Thoracic aorta (tissue), 2 donors: Measurements from ENCODE around the gene SLC35F5. TPM values are rescaled to one million over a fixed set of nuclear protein-coding genes. Genes with fewer than 3 reads are reported as not detected.

ENCODE experiments used
- ATAC-seq: fragments of 150-250 bp; one replicate; pipeline ENCODE4 v1.8.0; 2017; ENCODE audit warnings: low read depth; ENCODE audit not compliant: insufficient number of reproducible peaks, low FRiP score
- DNase-seq: peaks from one replicate; pipeline ENCODE4 v3.0.0-alpha.2; 2020; ENCODE audit warnings: low spot score
- H3K27ac ChIP-seq, 2 donors: fragments of 200-600 bp; sonication (generic); 1 replicate in 1 of 2; 2 replicates in 1 of 2; pipeline ENCODE4 v1.5.1; 2016; ENCODE audit warnings: mild to moderate bottlenecking in 2 of 2, moderate library complexity in 2 of 2
- H3K27me3 ChIP-seq: fragments of 200-600 bp; sonication (generic); replicated peaks from 2 replicates; pipeline ENCODE4 v1.6.0; 2016; ENCODE audit warnings: mild to moderate bottlenecking; ENCODE audit not compliant: insufficient read depth
- H3K36me3 ChIP-seq: fragments of 200-600 bp; sonication (generic); one replicate; pipeline ENCODE4 v1.5.1; 2016
- H3K4me1 ChIP-seq, 2 donors: fragments of 200-600 bp; sonication (generic); 1 replicate in 1 of 2; 2 replicates in 1 of 2; pipeline versions ENCODE4 v1.5.1 to v1.6.0; 2016; ENCODE audit warnings: low read depth in 2 of 2, mild to moderate bottlenecking in 1 of 2; ENCODE audit not compliant: control insufficient read depth in 1 of 2
- H3K4me3 ChIP-seq: fragments of 200-600 bp; sonication (generic); 2 replicates; pipeline ENCODE4 v1.5.1; 2016; ENCODE audit warnings: mild to moderate bottlenecking
- H3K9me3 ChIP-seq: fragments of 200-600 bp; sonication (generic); 2 replicates; pipeline ENCODE4 v1.5.1; 2016
- total RNA-seq, 2 donors: library from RNA; depleted of rRNA; stranded (reverse); fragments of >200 nt; gene quantifications; one replicate each; pipeline versions ENCODE4 v1.1.0 to v1.2.3, GENCODE V29; 2016
- TF ChIP-seq, protein P1 (sequence below): fragments of 200-600 bp; sonication (generic); IDR thresholded peaks from one replicate; pipeline ENCODE4 v1.5.1; 2019; ENCODE audit warnings: antibody characterized with exemption

The SLC35F5 gene
- total RNA-seq, 2 donors from 2014 or later, result 86.2 to 90.2 TPM

DNA sequence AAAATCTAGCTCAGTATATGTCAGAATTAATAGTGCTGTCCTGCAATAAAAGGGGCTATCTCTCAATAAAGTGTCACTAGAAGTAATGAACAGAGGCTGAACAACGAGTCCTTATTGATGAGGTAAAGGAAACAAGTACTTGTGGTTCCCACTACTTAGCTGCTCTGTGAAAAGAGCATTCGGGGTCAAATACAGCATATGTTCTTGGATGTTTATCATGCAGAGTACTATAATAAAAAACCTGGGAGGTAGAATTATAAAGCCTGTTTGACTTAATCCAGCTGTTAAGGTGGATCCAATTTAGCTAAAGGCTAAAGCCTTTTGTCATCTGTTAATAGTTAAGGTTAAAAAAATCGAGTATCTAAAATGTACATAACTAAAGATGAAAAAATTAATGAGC lies 32.4 kb downstream of the SLC35F5 start:
- Histone ChIP-seq H3K36me3 (peaks cover 13% of the 10 kb centered on the region), H3K9me3 (no peaks in the 10 kb centered on the region)
- no peak for ATAC-seq

DNA sequence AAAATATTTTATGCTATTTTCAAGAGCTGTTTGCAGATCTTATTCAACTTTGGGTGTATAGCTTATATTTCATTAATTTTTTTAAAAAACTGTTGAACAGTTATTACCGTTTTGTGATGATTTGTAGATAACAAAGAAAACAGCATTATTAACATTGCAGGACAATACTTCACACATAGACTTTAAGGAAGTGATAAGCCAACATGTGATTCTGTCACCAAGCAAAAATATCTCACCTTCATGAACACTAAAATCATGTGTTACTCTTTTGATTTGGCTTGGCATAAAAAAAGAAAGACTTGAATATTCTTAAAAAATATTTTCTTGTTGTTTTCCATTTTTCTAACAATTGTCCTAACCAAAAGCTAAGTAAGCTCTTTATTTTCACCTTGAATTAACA lies 33.0 kb downstream of the SLC35F5 start:
- Histone ChIP-seq H3K9me3 (no peaks in the 10 kb centered on the region), H3K27ac (no peak overlapping the region), H3K36me3 (peaks cover 9% of the 10 kb centered on the region), H3K4me1 (no peaks in the 10 kb centered on the region), H3K4me3 (no peak overlapping the region), H3K27me3 (no peaks in the 10 kb centered on the region)
- TF ChIP-seq, protein P1, sequence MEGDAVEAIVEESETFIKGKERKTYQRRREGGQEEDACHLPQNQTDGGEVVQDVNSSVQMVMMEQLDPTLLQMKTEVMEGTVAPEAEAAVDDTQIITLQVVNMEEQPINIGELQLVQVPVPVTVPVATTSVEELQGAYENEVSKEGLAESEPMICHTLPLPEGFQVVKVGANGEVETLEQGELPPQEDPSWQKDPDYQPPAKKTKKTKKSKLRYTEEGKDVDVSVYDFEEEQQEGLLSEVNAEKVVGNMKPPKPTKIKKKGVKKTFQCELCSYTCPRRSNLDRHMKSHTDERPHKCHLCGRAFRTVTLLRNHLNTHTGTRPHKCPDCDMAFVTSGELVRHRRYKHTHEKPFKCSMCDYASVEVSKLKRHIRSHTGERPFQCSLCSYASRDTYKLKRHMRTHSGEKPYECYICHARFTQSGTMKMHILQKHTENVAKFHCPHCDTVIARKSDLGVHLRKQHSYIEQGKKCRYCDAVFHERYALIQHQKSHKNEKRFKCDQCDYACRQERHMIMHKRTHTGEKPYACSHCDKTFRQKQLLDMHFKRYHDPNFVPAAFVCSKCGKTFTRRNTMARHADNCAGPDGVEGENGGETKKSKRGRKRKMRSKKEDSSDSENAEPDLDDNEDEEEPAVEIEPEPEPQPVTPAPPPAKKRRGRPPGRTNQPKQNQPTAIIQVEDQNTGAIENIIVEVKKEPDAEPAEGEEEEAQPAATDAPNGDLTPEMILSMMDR, result no peak
- ATAC-seq (no peak), DNase-seq (no peak)

More for the DNA sequence above, 32.4 kb downstream of the SLC35F5 start:
- Histone ChIP-seq H3K4me1 (no peaks in the 10 kb centered on the region), H3K27ac (no peak overlapping the region), H3K27me3 (no peaks in the 10 kb centered on the region), H3K4me3 (no peak overlapping the region)
- TF ChIP-seq, protein P1, result no peak
- DNase-seq, result no peak

DNA sequence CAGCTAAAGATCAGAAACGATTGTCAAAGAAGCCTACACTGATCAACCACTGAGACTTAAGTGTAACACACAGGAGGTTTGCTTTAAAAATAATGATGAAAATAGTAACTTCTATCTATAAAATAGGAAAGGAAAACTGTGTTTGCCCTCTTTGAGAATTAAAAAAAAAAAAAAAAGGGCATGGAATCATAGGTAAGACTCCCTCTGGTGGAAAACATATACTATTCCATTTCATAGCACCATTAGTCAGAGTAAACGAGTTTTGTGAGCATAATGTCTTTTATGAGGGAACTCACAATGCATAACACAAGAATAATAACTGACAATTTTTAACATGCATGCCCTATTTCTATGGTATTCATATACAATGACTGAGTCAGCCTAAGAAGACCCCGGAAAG lies 36.3 kb downstream of the SLC35F5 start:
- no peak for ATAC-seq

DNA sequence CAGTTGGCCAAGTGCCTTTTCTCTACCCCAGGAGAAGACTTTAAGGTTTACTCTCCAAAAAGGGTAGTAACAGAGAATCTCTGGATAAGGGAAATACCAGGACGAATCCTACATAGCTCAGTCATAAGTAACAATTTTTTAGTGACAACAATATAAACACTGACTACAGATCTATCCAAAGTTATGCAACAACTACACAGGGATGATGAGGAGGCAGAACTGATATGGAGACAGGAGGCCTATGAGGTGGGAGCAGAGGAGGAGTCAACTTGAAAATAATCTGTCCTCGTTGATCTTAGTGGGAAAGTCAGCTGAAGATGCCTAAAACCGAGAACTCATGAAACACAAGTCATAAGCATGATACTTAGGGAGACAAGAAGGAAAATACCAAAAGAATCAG lies 40.2 kb downstream of the SLC35F5 start:
- DNase-seq (no peak), ATAC-seq (no peak)
- Histone ChIP-seq H3K36me3 (peaks cover 19% of the 10 kb centered on the region), H3K9me3 (no peaks in the 10 kb centered on the region), H3K27me3 (no peaks in the 10 kb centered on the region), H3K4me1 (no peaks in the 10 kb centered on the region), H3K4me3 (no peak overlapping the region), H3K27ac (no peak overlapping the region)
- TF ChIP-seq, protein P1, result no peak

More for the DNA sequence above, 36.3 kb downstream of the SLC35F5 start:
- Histone ChIP-seq H3K27ac (no peak overlapping the region), H3K4me1 (no peaks in the 10 kb centered on the region), H3K27me3 (no peaks in the 10 kb centered on the region), H3K9me3 (no peaks in the 10 kb centered on the region), H3K36me3 (peaks cover 17% of the 10 kb centered on the region), H3K4me3 (no peak overlapping the region)
- TF ChIP-seq, protein P1, result peak; percentile 40
- no peak for DNase-seq

DNA sequence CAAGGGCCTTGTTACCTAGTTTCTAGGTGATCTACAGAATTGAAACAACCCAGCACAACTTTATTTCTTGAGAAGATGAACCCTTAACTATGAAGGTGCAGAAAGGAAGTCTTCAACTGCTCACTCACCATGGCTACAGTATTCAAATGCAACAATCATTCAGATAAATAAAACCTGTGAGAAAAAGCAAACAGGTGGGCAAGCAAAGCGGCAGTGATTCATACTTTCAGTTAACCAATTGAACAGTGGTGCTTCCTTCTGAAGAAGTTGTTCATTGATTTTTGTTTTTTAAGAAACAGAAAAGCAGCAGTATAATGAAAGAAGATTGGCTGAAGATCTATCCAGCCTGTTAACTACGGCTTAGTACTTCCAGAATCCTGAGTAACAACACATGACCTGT lies 43.5 kb downstream of the SLC35F5 start:
- TF ChIP-seq, protein P1, result no peak
- no peaks in the 10 kb centered on the region for H3K4me1 ChIP-seq
- peaks cover 19% of the 10 kb centered on the region for H3K36me3 ChIP-seq
- H3K27ac ChIP-seq, result no peak overlapping the region
- ATAC-seq (no peak), DNase-seq (no peak)
- H3K9me3 ChIP-seq, result no peaks in the 10 kb centered on the region
- H3K4me3 ChIP-seq, result no peak overlapping the region
- H3K27me3 ChIP-seq, result no peaks in the 10 kb centered on the region
